Mesenchymal stem cell (in vitro differentiated cells and primary cell): ENCODE data around the gene PIGR.

Source experiments
- DNase-seq: peaks from one replicate; pipeline ENCODE4 v3.0.0-alpha.2; 2013
- H2AFZ ChIP-seq: one replicate; pipeline ENCODE4 v1.6.1; 2013; ENCODE audit warnings: low read depth, mild to moderate bottlenecking, control low read depth, inconsistent platforms, low read length, moderate library complexity
- H2AK5ac ChIP-seq: 2 replicates; pipeline ENCODE4 v1.6.1; 2013; ENCODE audit warnings: low read length, moderate library complexity, mild to moderate bottlenecking, inconsistent platforms; ENCODE audit not compliant: severe bottlenecking
- H2BK120ac ChIP-seq: one replicate; pipeline ENCODE4 v1.6.1; 2013; ENCODE audit warnings: low read depth, mild to moderate bottlenecking, inconsistent platforms, low read length, moderate library complexity
- H2BK12ac ChIP-seq, 2 experiments: one replicate each; pipeline ENCODE4 v1.6.1; 2013; ENCODE audit warnings: inconsistent platforms in 2 of 2, low read length in 2 of 2, mild to moderate bottlenecking in 2 of 2, moderate library complexity in 2 of 2, control low read depth in 1 of 2
- H2BK15ac ChIP-seq: one replicate; pipeline ENCODE4 v1.6.1; 2013; ENCODE audit warnings: mild to moderate bottlenecking, low read depth, inconsistent platforms; ENCODE audit not compliant: poor library complexity, severe bottlenecking
- H2BK5ac ChIP-seq: 2 replicates; pipeline ENCODE4 v1.6.1; 2013; ENCODE audit warnings: low read depth, mild to moderate bottlenecking, low read length, control low read depth, inconsistent platforms; ENCODE audit not compliant: poor library complexity, severe bottlenecking
- H3K14ac ChIP-seq, 2 experiments: one replicate each; pipeline ENCODE4 v1.6.1; 2013; ENCODE audit warnings: inconsistent platforms in 2 of 2, low read length in 2 of 2, control low read depth in 1 of 2, mild to moderate bottlenecking in 1 of 2, moderate library complexity in 1 of 2
- H3K18ac ChIP-seq, 2 experiments: one replicate each; pipeline ENCODE4 v1.6.1; 2013; ENCODE audit warnings: inconsistent platforms in 2 of 2, low read length in 2 of 2, control low read depth in 1 of 2, low read depth in 1 of 2, mild to moderate bottlenecking in 1 of 2
- H3K23ac ChIP-seq, 2 experiments: one replicate each; pipeline ENCODE4 v1.6.1; 2013; ENCODE audit warnings: inconsistent platforms in 2 of 2, low read length in 2 of 2, mild to moderate bottlenecking in 2 of 2, moderate library complexity in 2 of 2, control low read depth in 1 of 2
- H3K27ac ChIP-seq: 2 replicates; pipeline ENCODE4 v1.5.1; 2013; ENCODE audit warnings: mild to moderate bottlenecking, moderate library complexity, low read length, control low read depth, inconsistent platforms; ENCODE audit not compliant: poor library complexity, severe bottlenecking
- H3K27me3 ChIP-seq, 2 experiments: 2 replicates each; pipeline versions ENCODE4 v1.6.1 to v1.7.0; 2013; ENCODE audit warnings: low read length in 2 of 2, mild to moderate bottlenecking in 2 of 2, moderate library complexity in 2 of 2, control low read depth in 1 of 2, inconsistent platforms in 1 of 2; ENCODE audit not compliant: control insufficient read depth in 1 of 2, insufficient read depth in 1 of 2
- H3K36me3 ChIP-seq, 2 experiments: 2 replicates each; pipeline versions ENCODE4 v1.6.1 to v1.7.0; 2013; ENCODE audit warnings: low read length in 2 of 2, control low read depth in 1 of 2, inconsistent platforms in 1 of 2, low read depth in 1 of 2, mild to moderate bottlenecking in 1 of 2; ENCODE audit not compliant: insufficient read depth in 2 of 2, control insufficient read depth in 1 of 2
- H3K4ac ChIP-seq, 2 experiments: one replicate each; pipeline ENCODE4 v1.6.1; 2013; ENCODE audit warnings: inconsistent platforms in 2 of 2, low read length in 2 of 2, mild to moderate bottlenecking in 2 of 2, moderate library complexity in 2 of 2, control low read depth in 1 of 2, low read depth in 1 of 2
- H3K4me1 ChIP-seq: 2 replicates; pipeline ENCODE4 v1.6.1; 2013; ENCODE audit warnings: low read depth, low read length, control low read depth; ENCODE audit not compliant: control insufficient read depth, insufficient read depth
- H3K4me2 ChIP-seq: 2 replicates; pipeline ENCODE4 v1.6.1; 2013; ENCODE audit warnings: low read length, mild to moderate bottlenecking, inconsistent platforms; ENCODE audit not compliant: poor library complexity, severe bottlenecking
- H3K4me3 ChIP-seq, 2 experiments: 2 replicates each; pipeline versions ENCODE4 v1.5.1 to v1.7.0; 2013; ENCODE audit warnings: low read length in 2 of 2, mild to moderate bottlenecking in 2 of 2, control low read depth in 1 of 2, low read depth in 1 of 2; ENCODE audit not compliant: insufficient read depth in 1 of 2
- H3K79me1 ChIP-seq: replicated peaks from 2 replicates; pipeline ENCODE4 v1.6.1; 2013; ENCODE audit warnings: mild to moderate bottlenecking, control low read depth, low read length, inconsistent platforms; ENCODE audit not compliant: poor library complexity, severe bottlenecking
- H3K9ac ChIP-seq: 2 replicates; pipeline ENCODE4 v1.7.0; 2013; ENCODE audit warnings: mild to moderate bottlenecking, low read length, moderate library complexity
- H3K9me3 ChIP-seq: 2 replicates; pipeline ENCODE4 v1.7.0; 2013; ENCODE audit warnings: mild to moderate bottlenecking, low read length; ENCODE audit not compliant: control insufficient read depth
- H4K8ac ChIP-seq: one replicate; pipeline ENCODE4 v1.6.1; 2013; ENCODE audit warnings: inconsistent platforms, mild to moderate bottlenecking, low read length, moderate library complexity
- H4K91ac ChIP-seq: one replicate; pipeline ENCODE4 v1.6.1; 2013; ENCODE audit warnings: mild to moderate bottlenecking, low read length, inconsistent platforms
- WGBS: methylation state at CpG from one replicate; pipeline ENCODE4 v1.1.7; 2013; ENCODE audit warnings: mixed read lengths; 5-methylcytosine and 5-hydroxymethylcytosine counted together

Gene PIGR

DNA sequence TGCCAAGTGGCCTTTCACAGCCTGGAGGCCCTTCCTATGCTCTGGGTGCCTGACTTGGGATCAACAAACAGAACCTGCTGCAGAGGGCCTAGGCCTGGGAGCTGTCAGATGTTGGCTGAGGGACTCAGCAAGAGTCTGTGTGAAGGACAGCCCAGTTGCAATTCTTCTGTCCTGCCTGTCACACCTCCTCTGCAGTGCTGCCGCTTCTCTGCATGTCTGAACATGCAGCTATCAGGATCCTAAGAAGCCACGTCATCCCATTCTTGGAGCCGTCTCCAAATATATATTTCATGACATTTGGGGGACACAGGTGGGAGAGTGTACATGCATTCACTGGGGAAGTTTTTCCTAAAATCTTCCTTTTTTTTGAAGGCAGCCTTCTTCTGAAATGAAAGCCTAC lies 15.4 kb upstream of the PIGR start:
- Histone ChIP-seq H4K8ac (no peak overlapping the region), H3K4me2 (no peak overlapping the region), H3K23ac (no peak overlapping the region), H4K91ac (no peak overlapping the region), H3K27me3 (peaks cover 0 to 42% of the 10 kb centered on the region in 2 experiments), H3K9me3 (no peaks in the 10 kb centered on the region), H3K4ac (no peak overlapping the region), H3K36me3 (no peaks in the 10 kb centered on the region), H2BK15ac (no peak overlapping the region), H3K14ac (no peak overlapping the region), H2BK12ac (no peak overlapping the region), H2AK5ac (no peak overlapping the region), H3K79me1 (no peaks in the 10 kb centered on the region), H3K4me3 (no peak overlapping the region), H3K18ac (no peak overlapping the region), H3K27ac (no peak overlapping the region), H2BK5ac (no peak overlapping the region), H2BK120ac (no peak overlapping the region), H3K9ac (no peak overlapping the region), H3K4me1 (peaks cover 2% of the 10 kb centered on the region), H2AFZ (no peak overlapping the region)
- no peak for DNase-seq
- WGBS = 100% methylated on average over 2 of the region's 3 CpGs

DNA sequence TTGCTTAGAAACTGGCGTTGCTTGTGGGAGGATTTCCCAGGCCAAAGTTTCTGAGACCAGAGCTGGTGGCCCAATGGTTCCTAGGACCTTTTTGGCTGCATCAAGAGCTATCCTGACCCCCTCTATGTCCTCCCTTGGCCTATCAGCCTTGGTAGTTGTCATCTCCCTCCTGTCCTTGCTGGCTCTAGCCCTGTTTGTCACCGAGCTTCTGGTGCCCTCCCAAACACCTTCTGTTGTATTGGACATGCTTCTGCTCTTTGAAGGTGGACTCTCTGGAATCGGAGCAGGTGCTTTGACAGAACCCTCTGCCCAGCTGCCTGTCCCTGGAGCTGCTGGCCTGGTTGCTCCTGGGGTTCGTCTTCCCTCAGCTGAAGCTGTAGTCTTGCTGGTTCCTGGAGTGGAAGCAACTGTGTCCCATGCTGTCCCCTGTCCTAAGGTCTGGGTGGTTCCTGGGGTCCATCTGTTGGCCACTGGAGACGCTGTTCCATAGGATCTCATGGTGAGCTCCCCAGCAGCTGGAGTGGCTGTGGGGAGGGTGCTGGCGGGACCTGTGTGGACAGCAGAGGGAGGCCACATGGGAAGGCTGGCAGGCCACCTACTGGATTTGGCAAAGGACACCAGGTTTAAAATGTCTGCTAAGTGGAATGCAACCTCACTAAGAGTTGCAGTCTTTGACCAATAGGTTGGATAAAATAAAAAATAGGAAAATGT lies 14.6 kb upstream of the PIGR start:
- peaks cover 0 to 48% of the 10 kb centered on the region in 2 experiments for H3K27me3 ChIP-seq
- H3K18ac ChIP-seq = no peak overlapping the region
- no peak overlapping the region for H3K4me3 ChIP-seq
- H4K8ac ChIP-seq = no peak overlapping the region
- H3K9ac ChIP-seq = no peak overlapping the region
- no peak overlapping the region for H3K23ac ChIP-seq
- peaks cover 2% of the 10 kb centered on the region for H3K4me1 ChIP-seq
- H3K36me3 ChIP-seq = no peaks in the 10 kb centered on the region
- H3K4ac ChIP-seq = no peak overlapping the region
- no peak overlapping the region for H2BK12ac ChIP-seq
- DNase-seq = no peak
- H3K9me3 ChIP-seq = no peaks in the 10 kb centered on the region
- H2BK15ac ChIP-seq = no peak overlapping the region
- no peak overlapping the region for H2BK120ac ChIP-seq
- H3K4me2 ChIP-seq = no peak overlapping the region
- H2BK5ac ChIP-seq = no peak overlapping the region
- H2AK5ac ChIP-seq = no peak overlapping the region
- H3K79me1 ChIP-seq = no peaks in the 10 kb centered on the region
- 87% methylated on average over 6 of the region's 6 CpGs for WGBS
- no peak overlapping the region for H3K14ac ChIP-seq
- no peak overlapping the region for H2AFZ ChIP-seq
- no peak overlapping the region for H4K91ac ChIP-seq
- H3K27ac ChIP-seq = no peak overlapping the region

DNA sequence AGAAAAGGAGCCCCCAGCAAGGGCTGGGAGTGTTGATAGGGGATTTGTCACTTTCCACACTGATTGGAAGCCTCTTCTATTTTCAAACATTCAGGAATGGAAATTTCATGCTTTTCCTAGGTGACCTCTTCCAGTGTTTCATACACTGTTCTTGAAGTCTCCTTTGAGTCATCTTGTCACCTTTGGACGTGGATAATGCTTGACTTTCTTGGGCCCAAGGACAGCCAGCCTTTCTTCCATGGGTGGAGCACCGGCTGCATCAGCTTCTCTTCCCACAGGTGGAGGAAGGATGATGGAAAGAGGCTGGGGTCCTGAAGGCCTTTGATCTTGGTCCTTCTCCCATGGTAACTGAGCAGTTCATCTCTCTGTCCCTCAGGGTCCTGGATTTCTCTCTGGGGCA lies 11.9 kb upstream of the PIGR start:
- Histone ChIP-seq H2AFZ (no peak overlapping the region), H4K8ac (no peak overlapping the region), H2BK5ac (no peak overlapping the region), H2BK15ac (no peak overlapping the region), H3K9me3 (no peaks in the 10 kb centered on the region), H3K4me3 (no peak overlapping the region), H2BK12ac (no peak overlapping the region), H2BK120ac (no peak overlapping the region), H3K36me3 (no peaks in the 10 kb centered on the region), H3K79me1 (no peaks in the 10 kb centered on the region), H3K4me2 (no peak overlapping the region), H3K27me3 (peaks cover 0 to 71% of the 10 kb centered on the region in 2 experiments), H3K4ac (no peak overlapping the region), H3K18ac (no peak overlapping the region), H4K91ac (no peak overlapping the region), H2AK5ac (no peak overlapping the region), H3K14ac (no peak overlapping the region), H3K23ac (no peak overlapping the region), H3K27ac (no peak overlapping the region), H3K4me1 (peaks cover 14% of the 10 kb centered on the region), H3K9ac (no peak overlapping the region)
- DNase-seq = no peak
- WGBS = 58% methylated on average over 2 of the region's 2 CpGs

DNA sequence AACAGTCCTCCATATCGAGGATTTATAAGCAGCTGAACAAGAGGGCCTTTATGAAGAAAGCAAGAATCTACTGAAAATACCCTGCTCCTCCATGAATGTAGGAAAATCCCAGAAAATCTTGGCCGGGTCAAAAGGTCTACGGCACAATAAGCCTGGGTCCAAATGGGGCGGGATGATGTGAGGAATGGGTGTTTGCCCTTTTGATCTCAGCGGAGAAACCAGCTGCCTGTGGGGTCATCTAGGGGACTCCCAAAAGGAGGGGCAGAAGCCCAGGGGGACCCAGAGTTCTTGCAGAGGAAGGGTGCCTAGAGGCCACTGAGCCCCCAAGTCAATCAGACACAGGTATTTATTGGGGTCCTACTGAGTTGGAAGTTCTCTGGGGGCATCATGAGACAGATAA lies 11.4 kb upstream of the PIGR start:
- no peaks in the 10 kb centered on the region for H3K79me1 ChIP-seq
- H3K18ac ChIP-seq = no peak overlapping the region
- H4K8ac ChIP-seq = no peak overlapping the region
- no peak overlapping the region for H3K27ac ChIP-seq
- no peak overlapping the region for H3K4me3 ChIP-seq
- WGBS = 86% methylated on average over 5 of the region's 5 CpGs
- H3K14ac ChIP-seq = no peak overlapping the region
- H2BK12ac ChIP-seq = no peak overlapping the region
- H2AK5ac ChIP-seq = no peak overlapping the region
- H2BK120ac ChIP-seq = no peak overlapping the region
- H3K27me3 ChIP-seq = peaks cover 0 to 71% of the 10 kb centered on the region in 2 experiments
- DNase-seq = no peak
- H2BK15ac ChIP-seq = no peak overlapping the region
- no peak overlapping the region for H4K91ac ChIP-seq
- H3K9me3 ChIP-seq = no peaks in the 10 kb centered on the region
- no peak overlapping the region for H2BK5ac ChIP-seq
- peaks cover 17% of the 10 kb centered on the region for H3K4me1 ChIP-seq
- H3K36me3 ChIP-seq = no peaks in the 10 kb centered on the region
- no peak overlapping the region for H3K4me2 ChIP-seq
- H2AFZ ChIP-seq = no peak overlapping the region
- H3K4ac ChIP-seq = no peak overlapping the region
- H3K9ac ChIP-seq = no peak overlapping the region
- no peak overlapping the region for H3K23ac ChIP-seq
